Measurements from ENCODE around the gene TLE5.

The TLE5 gene

GRCh38 chr19:3057275-3057714 is 5.0 kb downstream of the TLE5 start:
- DNase-seq (ENCODE audit: low spot score) = no peak

GRCh38 chr19:3056417-3057088 is 5.7 kb downstream of the TLE5 start:
- TF ChIP-seq CTCF (IDR thresholded peaks at IDR 0.05; ENCODE audit: extremely low read depth, insufficient read depth, missing control alignments) = no peak
- in situ Hi-C loops (cut with MboI; ENCODE audit: low pct_unique_long_range_greater_than_20kb, low sequenced_read_pairs, unreplicated experiment) = no loop called here
- no peak for DNase-seq (ENCODE audit: low spot score)

More at GRCh38 chr19:3057275-3057714, 5.0 kb downstream of the TLE5 start:
- in situ Hi-C loops (cut with MboI; ENCODE audit: low pct_unique_long_range_greater_than_20kb, low sequenced_read_pairs, unreplicated experiment) = no loop called here
- no peak for TF ChIP-seq CTCF (IDR thresholded peaks at IDR 0.05; ENCODE audit: extremely low read depth, insufficient read depth, missing control alignments)

- TF ChIP-seq CTCF (IDR thresholded peaks at IDR 0.05; ENCODE audit: extremely low read depth, insufficient read depth, missing control alignments) = no peak
- in situ Hi-C loops (cut with MboI; ENCODE audit: low pct_unique_long_range_greater_than_20kb, low sequenced_read_pairs, unreplicated experiment) = no loop called here
- no peak for DNase-seq (ENCODE audit: low spot score)
These were observed 6.4 kb downstream of the TLE5 start for GRCh38 chr19:3055741-3056416.

- no peak for TF ChIP-seq CTCF (IDR thresholded peaks at IDR 0.05; ENCODE audit: extremely low read depth, insufficient read depth, missing control alignments)
- no peak for DNase-seq (ENCODE audit: low spot score)
- in situ Hi-C loops (cut with MboI; ENCODE audit: low pct_unique_long_range_greater_than_20kb, low sequenced_read_pairs, unreplicated experiment) = no loop called here
These were observed 7.1 kb downstream of the TLE5 start for GRCh38 chr19:3054972-3055740.

GRCh38 chr19:3054265-3054971 is 7.9 kb downstream of the TLE5 start:
- no peak for TF ChIP-seq CTCF (IDR thresholded peaks at IDR 0.05; ENCODE audit: extremely low read depth, insufficient read depth, missing control alignments)
- in situ Hi-C loops (cut with MboI; ENCODE audit: low pct_unique_long_range_greater_than_20kb, low sequenced_read_pairs, unreplicated experiment) = no loop called here
- no peak for DNase-seq (ENCODE audit: low spot score)

- TF ChIP-seq CTCF (IDR thresholded peaks at IDR 0.05; ENCODE audit: extremely low read depth, insufficient read depth, missing control alignments) = no peak
- in situ Hi-C loops (cut with MboI; ENCODE audit: low pct_unique_long_range_greater_than_20kb, low sequenced_read_pairs, unreplicated experiment) = no loop called here
- DNase-seq (ENCODE audit: low spot score) = no peak
These were observed 8.5 kb downstream of the TLE5 start for GRCh38 chr19:3053780-3054179.
